HG03039 (cell line): ENCODE data around the gene COX6B2.

ENCODE experiments used
- ATAC-seq: cut with Tn5 transposase; IDR thresholded peaks from one replicate; pipeline ENCODE4 v1.9.1; 2021; ENCODE audit warnings: mild to moderate bottlenecking, moderate library complexity; ENCODE audit not compliant: unreplicated experiment

Gene COX6B2

DNA sequence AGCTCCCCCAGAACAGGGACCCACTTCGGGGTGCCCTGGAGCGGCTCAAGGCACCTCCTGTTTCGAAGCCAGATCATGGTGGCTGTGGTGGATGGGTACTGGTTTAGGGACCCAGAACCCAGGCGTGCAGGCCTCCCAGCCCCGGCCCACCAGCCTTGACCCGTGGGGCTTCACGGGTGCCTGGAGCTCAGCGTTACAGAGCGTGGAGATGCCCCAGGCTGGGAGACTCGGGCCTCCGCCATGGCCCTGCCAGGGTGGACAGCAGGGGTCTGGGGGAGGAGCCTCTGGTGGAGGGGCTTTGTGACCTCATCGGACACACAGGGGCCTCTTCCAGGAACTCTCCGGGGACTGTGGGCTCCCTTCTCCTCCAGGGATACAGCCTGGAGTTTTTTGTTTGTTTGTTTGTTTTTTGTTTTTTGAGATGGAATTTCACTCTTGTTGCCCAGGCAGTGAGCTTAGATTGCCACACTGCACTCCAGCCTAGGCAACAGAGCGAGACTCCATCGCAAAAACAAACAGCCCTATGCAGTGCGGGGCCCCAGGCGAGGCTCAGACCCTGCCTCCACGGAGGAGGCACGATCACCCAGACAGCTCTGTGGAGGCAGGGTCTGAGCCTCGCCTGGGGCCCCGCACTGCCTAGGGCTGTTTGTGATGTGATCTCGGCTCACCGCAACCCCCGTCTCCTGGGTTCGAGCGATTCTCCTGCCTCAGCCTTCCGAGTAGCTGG lies 8.6 kb upstream of the COX6B2 start, which contains the start of gene GARIN5B:
GARIN5B (minus strand) TSS at position 271 of the 727 bp plus-strand sequence; CDS start at position 77, 194 bp downstream.
- no peak for ATAC-seq

DNA sequence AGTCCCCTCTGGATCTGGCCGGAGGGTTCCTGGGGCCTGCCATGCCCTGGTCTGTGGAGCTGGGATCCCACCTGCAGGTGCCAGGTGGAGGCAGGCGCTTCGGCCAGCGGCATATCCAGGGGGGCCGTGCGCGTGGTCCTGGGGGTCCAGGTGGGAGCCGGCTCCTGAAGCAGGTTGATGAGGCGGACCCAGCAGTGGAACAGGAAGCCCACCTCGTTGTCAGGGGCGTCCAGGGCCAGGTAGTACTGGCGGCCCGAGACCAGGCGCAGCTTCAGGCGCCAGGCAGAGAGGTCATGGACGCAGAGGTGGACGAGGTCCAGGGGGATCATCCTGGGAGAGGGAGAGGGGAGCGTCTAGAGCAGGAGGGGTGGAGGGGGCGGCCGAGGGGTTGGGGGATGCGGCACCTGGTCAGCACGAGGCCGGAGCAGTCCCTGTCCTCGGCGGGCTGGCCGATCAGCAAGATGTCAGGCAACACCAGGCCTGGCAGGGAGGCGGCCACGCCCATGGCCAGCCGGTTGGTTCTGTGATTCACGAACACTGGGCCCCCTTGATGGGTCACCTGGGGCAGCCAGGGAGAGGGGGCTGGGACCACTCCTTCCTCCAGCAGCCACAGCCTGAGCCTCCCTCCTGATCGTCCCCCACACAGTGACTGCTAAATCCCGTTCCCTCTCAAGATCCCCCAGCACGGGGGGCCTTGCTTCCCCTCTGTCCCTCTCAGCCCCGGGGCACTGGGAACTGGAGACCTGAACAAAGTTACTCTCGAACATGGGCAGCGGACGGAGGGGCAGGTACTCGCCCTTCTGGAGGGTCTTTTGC lies 7.9 kb upstream of the COX6B2 start:
- ATAC-seq, result no peak

DNA sequence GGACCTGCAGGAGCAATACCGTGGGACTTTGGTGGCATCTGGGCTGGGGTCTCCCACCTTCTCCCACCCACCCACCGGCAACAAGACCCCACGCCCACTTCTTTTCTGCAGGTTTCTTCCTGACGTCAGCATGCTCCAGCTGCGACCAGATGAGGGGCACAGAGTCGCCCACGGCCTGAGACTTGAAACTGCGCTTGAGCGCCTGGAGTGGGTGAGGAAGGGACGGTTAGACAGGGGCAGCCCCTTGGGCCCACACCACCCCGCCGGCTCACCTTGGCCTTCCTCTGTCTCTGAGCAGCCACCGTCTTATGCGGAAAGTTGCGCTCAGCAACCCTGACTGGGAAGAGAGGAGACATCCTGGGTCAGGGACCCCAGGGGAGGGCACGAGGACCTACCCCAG lies 6.4 kb upstream of the COX6B2 start:
- ATAC-seq, result no peak

DNA sequence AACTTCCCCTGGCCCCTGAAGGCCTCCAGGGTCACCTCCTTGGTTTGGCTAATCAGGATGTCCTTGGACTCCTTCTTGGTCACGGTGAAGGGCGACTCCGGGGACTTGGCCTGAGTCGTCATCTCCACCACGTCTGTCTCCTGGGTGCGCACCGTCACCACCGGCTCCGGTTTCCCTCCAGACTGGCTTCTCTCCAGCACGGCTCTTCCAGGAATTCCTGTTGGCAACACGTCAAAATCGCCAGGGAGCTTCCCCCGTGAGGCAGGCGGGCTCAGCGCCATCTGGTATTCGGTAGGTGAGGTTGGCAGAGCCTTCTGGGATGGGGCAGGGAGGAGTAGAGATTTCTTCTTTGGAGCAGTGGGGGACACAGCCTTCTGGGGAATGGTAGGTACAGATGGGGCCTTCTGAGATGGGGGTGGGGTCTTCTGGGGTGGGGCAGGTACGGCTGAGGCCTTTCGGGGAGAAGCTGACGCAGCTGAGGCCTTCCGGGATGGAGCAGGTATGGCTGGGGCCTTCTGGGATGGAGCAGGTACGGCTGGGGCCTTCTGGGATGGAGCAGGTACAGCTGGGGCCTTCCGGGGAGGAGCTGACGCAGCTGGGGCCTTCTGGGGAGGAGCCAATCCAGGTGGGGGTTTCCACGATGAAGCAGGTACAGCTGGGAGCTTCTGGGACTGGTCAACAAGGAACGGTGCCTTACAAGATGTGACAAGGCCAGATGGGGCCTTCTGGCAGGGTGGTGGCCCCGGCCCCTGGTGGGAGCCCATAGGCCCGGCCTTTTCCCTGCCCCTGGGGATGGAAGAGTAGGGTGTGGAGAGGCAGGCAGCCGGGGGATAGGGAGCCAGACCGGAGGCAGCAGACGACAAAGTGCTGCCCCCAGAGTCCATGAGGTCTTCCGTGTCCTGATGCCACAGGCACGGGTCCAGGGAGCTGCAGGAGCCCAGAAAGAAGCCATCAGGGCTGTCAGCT lies 4.7 kb upstream of the COX6B2 start:
- no peak for ATAC-seq

DNA sequence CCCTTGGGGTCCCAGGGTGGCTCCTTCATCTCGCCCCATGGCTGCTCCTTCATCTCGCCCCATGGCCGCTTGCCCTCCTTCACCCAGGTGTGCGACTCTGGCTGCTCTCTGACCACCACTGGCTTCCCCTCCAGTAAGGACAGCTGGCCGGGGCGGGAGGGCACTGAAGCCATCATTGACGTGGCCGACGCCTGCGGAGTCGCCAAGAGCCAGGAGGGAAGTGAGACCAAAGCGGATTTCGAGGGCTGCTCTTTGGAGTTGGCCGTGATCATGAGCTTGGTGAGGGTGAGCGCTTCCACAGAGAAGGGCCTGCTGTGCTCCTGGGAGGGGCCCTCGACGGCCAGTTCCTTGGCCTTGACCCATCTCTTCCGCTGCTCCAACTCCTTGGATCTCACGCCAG lies 4.0 kb upstream of the COX6B2 start:
- ATAC-seq, result no peak

DNA sequence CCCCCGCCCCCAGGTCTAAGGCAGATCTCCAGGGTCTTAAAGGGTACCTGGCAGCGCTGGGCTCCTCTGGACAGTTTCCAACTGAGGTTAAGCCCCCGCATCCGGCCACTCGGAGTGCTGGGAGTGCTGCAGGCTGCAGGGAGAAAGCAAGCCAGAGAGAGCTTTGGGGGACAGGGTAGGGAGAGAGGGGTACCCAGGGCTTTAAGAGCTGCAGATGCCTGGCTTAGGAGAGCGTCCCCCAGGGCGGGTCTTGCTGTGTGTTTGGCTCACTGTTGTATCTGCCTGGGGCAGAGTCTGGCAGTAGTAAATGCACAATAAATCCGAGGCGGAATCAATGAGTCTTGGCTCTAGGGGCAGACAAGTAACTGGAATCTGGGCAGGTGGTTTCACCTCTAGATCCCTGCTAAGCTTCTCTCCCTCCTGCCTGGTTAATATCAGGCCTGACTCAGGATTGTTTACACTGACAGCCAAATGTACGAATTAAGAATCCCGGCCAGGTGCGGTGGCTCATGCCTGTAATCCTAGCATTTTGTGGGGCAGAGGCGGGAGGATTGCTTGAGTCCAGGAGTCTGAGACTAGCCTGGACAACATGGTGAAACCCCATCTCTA lies 798 bp upstream of the COX6B2 start:
- ATAC-seq, result no peak

DNA sequence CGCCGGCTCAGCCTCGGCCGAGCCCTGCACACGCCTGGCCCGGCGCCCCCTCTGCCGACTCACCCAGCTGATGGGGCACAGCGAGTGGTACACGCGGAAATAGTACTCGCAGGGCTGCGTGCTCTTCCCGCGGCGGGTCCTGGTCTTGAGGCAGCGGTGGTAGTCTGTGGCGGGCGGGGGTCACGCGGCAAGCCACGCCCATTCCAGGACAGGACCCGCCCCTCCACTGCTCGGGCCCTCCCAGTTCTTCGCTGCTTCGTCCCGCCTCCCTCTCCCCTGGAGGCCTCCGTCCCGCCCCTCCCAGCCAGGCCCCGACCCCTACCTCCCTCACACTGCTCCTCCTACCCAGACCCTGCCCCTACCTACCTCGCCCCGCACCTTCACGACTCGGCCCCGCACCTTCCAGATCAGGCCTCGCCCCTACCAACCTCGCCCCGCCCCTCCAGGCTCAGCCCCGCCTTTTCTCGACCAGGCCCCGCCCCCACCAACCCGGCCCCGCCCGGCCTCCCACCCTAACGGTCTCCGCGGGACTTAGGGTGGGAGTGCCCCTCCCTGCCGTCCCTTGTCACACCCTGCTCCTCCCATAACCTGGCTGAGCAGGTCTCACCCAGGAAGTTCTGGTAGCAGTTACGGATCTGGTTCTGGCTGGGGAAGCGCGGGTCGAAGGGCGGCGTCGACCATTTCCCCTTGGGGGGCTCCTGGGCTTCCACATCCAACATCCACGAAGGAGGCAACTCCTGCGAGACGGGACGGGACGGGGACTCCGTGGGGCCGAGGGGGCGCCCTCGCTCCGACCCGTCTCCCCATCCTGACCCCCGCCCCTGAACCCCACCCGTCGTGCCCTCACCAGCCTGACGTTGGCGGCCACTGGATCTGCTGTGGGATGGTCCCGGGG lies 469 bp downstream of the COX6B2 start:
- no peak for ATAC-seq

DNA sequence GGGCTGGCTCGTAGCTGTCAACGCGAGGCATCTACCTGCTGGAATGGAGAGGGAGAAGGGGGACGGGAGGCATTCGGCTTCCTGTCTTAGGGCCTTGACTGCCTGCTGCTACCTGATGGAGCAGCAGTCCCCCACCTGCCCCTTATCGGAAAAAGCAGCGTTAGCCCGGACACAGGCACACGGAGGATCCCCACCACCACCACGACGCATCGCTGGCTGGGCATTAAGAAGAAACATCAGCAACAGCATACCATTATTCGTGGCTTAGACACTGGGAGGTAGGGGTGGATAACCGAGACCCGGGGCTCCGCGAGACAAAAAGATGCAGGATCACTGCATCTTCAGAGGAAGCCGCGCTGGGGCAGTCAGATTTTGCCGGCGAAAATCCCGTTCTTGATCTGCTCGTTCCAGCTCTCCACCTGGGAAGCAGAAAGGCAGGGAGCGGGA lies 1.1 kb downstream of the COX6B2 start:
- ATAC-seq, result no peak

DNA sequence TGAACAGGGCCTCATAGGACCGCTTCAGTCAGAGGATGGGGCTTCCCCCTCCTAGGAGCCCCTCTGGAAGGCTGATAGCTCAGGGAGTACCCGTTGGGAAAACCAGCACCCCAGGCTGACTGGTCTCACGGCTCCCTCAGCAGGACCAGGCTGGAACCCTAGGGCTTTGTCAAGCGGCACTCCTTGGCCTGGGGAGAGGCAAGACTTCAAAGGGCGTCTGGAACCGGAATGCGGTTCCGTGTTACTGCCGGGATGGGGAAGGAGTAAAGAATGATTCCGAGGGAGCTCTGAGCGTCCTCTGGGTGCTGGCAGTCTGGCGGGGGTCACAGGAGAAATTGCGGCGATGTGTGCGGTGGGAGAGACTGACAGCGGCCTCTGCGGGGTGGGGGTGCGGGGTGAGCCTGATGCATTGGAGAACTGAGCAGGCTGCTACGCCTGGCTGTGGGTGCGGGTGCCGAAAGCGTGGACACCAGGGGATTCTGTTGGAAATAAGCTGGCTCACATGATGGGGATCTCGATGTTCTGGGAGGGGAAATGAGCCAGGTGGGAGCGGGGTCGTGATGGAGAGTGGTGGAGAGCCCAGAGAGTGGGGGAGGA lies 1.9 kb downstream of the COX6B2 start:
- ATAC-seq, result no peak

DNA sequence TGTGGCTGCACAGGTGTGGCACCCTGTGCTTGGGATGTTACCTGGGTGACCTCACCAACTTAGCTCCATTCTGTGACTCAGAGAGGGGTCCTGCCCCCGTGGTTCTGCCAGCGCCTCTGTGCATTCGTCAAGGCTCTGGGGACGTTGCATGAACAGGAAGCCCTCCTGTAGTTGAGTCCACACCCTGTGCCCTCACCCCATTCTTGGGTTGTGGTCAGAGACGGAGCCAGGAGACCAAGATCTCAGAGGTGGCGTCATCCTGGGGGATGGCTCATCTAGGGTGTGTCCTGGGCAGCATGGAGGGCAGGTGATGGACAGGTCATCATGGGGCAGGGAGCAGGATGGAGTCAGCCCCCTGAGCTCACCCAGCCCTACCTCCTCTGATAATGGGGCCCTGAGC lies 2.5 kb downstream of the COX6B2 start:
- ATAC-seq, result no peak

DNA sequence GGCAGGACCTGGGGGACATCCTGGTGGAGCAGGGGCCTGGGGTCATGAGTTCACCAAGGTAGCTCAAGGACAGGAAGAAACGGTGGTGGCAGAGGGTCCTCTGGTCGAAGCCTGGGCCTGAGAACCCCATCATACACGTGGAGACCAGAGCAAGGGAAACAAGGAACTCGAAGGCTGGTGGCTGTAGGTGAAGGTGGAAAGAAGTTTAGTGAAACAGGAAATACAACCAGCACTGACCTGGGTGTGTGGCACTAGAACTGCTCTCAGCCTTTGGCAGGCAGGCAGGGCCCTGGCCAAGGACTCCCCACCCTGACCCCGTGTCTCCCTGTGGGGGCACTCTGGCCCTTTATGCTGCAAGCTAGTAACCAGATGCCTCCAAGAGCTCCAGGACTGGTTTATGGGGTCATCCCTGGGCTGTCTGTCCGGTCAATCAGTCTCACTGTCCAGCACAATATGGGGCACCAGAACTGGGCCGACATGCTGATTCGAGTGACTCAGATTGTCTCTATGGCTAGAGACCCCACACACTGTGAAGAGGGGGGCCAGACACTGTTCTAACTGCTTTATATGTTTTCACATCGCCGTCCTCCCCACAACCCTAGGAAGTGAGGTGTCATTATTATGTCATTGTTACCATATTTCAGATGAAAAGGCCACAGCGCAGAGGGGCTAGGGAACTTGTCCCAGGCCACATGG lies 3.8 kb downstream of the COX6B2 start:
- no peak for ATAC-seq

DNA sequence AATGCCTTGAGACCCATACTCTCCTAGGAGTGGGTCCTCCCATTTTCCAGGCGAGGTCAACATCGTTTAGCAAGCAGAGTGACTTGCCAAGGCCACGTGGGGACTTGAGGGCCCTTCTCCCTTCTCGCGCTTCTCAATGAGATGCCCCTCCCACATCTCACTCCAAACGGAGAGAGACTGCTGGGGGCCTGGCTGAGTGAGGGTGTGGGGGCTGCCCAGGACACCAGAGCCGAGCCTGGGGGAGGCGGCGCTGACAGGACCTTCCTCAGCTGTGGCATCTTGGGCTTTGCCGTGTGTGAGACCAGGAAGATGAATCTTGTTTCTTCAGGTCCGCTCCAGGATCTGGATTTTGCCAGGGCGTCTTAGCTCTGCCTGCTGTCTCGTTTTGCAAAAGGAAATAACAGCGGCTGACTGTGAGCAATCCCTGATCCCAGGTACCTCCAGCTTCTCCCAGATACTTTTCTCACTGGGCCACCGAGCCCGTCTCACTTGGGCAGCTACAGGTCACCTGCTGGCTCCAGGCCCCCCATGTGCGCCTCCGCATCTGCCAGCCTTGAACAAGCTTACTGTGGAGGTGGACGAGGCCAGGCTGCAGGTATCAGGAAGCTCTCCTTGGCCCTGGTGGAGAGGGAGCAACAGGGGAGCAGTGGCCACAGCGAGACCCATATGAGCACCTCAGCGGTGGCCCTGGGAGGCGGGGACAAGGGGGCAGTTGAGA lies 6.0 kb downstream of the COX6B2 start:
- no peak for ATAC-seq

DNA sequence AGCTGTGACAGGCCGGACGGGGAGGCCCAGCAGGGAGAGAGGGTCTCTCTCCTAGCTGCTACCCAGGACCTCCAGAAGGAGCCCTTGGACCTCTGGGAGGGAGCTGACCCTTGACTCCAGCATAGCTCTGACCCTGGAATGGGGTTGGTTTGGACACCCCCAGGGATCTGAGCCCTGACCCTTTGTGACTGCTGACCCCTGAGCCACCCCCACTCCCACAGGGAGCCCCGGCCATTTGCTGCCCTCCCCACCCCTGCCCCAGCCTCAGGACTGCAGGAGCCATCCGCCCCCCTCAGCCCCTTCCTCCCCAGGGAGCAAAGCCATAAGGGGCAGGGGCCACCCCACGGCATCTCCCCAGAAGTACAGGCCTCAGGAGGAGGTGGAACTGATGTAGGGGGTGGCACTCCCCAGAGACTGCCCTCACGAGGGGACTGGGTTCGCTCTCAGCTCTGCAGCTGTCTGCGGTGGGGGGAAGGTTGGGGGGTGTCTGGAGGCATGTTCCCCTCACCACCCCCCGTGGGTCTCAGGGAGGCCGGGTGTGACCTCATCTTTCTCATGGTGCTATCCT lies 7.0 kb downstream of the COX6B2 start:
- no peak for ATAC-seq

DNA sequence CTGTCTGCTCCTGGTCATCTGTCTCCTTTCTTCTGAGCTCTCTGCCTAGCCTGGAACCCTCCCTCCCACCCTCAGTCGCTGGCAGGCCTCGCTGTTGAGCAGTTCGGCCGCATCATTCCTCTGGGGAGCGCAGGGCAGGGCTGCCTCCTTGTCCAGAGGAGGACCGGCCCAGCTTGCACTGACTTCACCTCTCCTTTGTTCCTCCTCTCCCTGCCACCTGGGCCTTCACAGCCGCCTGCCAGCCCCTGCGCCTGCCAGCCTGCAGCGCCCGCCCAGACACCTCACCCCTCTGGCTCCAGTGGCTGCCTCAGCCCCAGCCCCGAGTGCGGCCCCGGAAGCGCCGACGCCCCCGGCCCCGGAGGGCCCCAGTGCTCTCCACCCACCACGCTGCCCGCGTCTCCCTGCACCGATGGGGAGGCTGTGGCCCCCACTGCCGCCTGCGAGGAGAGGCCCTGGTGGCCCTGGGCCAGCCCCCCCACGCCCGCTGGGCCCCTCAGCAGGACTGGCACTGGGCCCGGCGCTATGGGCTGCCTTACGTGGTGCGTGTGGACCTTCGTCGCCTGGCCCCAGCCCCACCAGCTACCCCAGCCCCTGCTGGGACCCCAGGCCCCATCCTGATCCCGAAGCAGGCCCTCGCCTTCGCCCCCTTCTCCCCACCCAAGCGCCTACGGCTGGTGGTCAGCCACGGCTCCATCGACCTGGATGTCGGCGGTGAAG lies 7.6 kb downstream of the COX6B2 start:
- no peak for ATAC-seq

DNA sequence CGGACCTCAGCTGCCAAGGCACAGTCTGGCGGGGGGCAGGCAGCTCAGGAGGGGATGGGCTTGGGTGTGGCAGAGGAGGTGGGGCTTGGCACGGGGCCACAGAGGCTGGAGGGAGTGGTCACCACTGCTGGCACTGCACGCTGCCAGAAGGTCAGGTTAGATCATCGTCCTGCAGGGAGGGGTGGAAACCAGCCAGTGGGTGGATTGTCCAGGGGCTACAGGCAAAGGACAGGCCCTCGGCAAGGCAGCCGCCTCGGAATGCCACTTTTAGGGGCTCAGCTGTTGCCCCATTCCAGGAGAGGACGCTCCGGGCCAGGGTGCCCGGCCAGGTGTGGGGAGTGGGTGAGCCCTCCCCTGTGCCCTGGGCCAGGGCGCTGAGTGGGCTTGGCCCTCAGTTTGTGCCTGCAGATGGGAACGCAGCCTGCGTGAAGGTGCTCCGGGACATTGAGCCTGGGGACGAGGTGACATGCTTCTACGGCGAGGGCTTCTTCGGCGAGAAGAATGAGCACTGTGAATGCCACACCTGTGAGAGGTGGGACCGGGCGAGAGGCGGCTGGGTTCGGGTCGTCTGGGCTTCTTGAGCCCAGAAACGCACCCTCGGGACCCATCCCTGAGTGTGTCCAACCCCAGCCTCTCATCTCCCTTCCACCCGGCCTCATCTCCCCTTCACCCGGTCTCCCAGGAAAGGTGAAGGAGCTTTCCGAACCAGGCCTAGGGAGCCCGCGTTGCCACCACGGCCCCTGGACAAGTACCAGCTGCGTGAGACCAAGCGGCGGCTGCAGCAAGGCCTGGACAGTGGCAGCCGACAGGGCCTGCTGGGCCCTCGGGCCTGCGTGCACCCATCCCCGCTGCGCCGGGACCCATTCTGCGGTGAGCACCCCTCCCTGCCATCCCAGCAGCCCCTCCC lies 8.4 kb downstream of the COX6B2 start:
- no peak for ATAC-seq
